NCI-H2029 (cell line): ENCODE data around the gene TYSND1.
"Not testable (repeated sequence)": the region's sequence is repeated elsewhere in the genome, so short reads cannot be mapped to it uniquely, and the experiment has no call there.

Experiments
- DNase-seq: peaks from one replicate; lab custom pipeline; 2025; lab: John Stamatoyannopoulos, UW

Gene TYSND1

GRCh38 chr10:70132098-70133029, 14.1 kb downstream of the TYSND1 start, which contains the start of gene AIFM2:
AIFM2 (minus strand) TSS chr10:70132825; CDS start chr10:70124084, 8,741 bp downstream.
- peak; percentile 33 for DNase-seq

- no peak for DNase-seq
Measured at GRCh38 chr10:70131560-70131937, 15.0 kb downstream of the TYSND1 start.

DNA sequence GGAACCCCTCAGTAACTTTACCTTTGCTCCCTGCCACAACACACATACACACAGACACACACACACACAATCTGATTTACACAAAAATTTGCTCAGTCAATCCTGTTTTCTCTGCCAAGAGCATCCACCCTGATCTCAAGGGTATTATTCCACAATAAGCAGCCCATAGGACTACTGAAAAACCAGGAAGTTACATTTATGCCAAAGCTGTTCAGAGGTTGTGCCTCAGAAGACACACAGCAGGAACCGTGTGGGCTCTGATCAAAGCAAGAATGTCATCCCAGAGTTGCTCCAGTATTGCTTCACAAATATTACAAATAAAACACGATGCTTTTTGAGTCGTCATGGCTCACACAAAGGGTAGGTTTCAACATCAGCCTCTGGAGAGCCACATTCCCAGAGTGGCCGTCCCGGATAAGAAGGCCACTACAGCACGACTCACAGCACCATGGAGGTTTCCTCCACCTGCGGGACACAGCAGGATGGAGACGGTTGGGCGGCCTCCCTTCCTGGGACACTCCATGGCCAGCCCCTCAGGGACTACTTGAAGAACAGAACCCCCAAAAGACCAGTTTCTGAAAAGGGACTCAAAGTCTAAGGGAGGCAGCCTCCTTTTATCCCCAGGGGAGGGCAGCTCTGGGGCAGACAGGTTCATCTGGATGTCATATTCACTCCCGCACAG, 15.5 kb downstream of the TYSND1 start:
- no peak for DNase-seq

DNA sequence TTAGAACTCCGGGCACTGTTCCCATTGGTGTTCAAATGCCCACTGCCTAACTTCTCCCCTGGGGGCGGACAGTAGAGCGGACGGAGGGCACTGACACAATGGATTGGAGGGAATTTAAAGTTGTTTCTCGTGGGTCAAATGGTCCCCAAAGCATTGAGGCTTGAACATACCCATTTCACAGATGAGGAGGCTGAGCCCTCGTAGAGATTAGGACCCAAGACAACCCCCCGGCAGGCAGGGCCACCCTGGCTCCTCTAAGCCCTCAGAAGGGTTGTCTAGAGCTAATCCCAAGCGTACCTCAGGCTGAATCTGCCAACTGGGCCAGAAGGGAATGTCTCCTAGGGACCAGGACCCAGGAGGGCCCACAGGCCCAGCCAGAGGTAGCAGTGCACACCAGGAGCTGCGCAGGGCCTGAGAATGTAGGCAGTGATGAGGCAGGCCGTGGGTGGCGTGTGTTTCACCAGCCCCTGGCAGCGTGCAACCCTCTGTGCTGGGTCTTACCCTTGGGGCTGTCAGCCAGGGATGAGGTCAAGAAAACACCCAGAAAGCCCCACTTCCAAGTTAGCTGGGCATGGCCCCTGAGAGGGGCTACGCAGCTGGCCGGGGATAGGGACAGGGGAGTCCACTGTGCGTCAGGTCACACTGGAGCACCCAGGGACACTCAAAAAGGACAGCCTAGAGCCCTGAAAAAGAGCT, 19.7 kb downstream of the TYSND1 start:
- DNase-seq = no peak

GRCh38 chr10:70125918-70126552, 20.5 kb downstream of the TYSND1 start:
- DNase-seq = no peak

DNA sequence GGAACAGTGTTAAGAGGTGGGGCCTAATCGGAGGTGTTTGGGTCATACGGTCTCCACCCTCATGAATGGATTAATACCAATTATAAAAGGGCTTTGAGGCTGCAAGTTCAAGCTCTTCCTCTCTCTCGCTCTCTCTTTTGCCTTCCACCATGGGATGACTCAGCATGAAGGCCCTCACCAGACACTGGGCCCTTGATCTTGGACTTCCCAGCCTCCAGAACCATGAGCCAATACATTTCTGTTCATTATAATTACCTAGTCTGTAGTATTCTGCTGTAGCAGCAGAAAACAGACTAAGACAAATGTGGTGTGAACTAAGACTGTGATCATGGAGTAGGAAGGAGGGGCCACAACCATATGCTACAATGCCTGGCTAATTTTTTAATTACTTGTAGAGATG, 21.6 kb downstream of the TYSND1 start:
- no peak for DNase-seq

- DNase-seq = no peak
Measured at GRCh38 chr10:70124415-70124814, 22.1 kb downstream of the TYSND1 start.

DNA sequence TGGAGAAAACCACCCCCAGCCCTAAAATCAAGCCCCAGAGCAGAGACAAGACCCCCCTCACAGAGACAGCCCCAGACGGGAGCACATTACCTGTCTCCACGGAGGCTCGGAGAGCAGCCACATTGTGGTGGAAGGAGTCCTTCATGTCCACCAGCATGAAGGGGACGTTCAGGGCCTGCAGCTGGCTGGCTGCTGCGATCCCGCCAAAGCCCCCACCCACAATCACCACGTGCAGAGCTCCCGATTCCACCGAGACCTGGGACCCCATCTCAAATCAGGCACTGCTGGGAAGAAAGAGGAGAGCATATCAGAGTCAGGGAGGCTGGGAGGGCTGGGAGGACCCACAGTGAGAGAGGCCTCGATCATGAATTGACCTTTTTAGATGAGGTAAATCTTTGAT, 22.7 kb downstream of the TYSND1 start:
- DNase-seq = no peak

DNA sequence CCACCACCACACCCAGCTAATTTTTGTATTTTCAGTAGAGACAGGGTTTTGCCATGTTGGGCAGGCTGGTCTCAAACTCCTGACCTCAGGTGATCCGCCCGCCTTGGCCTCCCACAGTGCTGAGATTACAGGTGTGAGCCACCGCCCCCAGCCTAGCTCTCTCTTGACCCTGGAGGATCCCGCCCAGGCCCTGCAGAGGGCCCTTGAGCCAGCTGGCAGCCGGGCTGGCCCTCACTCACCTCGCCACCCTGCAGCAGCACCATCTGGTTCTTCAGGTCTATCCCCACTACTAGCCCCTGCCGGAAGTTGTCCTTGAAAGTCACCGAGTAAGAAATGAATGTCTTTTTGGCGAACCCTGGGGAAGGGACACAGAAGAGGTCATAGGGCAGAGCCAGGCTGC, 23.3 kb downstream of the TYSND1 start:
- DNase-seq = not testable (repeated sequence)

GRCh38 chr10:70122742-70123141, 23.8 kb downstream of the TYSND1 start:
- no peak for DNase-seq

DNA sequence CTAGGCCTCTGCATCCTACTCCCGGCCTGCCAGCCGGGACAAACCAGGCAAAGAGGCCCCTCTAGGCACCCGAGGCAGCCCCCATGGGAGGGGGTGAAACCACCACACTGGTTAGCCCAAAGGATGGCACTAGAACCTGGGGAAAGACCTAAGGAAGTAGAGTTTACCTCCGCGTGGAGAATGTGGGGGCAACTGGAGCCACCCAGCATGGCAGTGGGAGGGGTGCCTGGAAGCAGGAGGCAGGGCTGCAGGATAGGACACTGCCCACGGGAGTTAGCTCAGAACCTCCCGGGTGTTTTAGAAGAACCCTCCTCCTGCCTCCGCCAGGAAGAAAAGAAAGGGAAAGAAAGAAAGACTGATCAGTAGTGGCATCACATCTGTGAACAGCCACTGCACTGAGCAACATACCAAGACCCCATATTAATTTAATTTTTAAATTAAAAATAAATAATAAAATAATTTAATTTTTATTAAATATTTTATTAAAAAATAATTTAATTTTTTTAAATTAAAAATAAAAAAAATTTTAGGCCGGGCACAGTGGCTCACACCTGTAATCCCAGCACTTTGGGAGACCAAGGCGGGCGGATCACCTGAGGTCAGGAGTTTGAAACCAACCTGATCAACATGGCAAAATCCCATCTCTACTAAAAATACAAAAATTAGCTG, 25.1 kb downstream of the TYSND1 start:
- no peak for DNase-seq

DNA sequence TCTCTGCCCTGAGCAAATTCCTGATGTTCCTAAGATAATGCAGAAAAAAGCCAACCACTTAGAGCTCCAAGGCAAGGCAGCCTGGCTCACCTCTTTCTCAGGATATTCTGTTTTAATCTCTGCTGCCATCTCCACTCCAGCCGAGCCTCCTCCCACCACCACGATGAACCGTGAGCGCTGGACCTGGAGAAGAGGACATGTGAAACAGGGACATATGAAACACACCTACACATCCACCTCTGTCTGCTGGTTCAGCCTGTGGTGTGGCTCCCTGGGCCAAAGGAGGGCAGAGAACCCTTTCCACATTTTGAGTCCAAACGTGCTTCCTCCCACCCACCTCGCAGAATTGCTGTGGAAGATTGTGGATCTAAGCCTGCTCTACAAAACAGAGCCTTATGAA, 26.1 kb downstream of the TYSND1 start:
- no peak for DNase-seq

DNA sequence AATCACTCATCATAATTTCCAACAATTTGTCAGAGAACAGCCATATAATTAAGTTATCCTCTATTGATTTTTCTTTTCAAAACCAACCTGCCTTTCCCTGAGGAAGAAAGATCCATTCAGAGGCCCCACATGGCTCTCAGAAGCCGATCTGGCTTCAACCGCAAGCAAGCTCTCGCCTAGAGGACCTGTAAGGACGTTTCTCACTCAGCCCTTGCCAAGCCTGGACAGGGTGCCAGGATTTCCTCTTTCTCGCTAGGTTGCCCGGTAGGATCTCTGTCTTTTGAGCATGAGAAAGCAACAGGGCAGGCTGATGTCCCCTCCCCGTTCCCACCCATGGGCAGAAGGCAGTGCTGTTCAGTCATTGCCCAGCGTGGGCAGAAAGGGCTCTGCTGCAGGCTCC, 26.9 kb downstream of the TYSND1 start:
- no peak for DNase-seq

GRCh38 chr10:70119197-70119596, 27.3 kb downstream of the TYSND1 start:
- no peak for DNase-seq

GRCh38 chr10:70118196-70118595, 28.3 kb downstream of the TYSND1 start:
- no peak for DNase-seq

DNA sequence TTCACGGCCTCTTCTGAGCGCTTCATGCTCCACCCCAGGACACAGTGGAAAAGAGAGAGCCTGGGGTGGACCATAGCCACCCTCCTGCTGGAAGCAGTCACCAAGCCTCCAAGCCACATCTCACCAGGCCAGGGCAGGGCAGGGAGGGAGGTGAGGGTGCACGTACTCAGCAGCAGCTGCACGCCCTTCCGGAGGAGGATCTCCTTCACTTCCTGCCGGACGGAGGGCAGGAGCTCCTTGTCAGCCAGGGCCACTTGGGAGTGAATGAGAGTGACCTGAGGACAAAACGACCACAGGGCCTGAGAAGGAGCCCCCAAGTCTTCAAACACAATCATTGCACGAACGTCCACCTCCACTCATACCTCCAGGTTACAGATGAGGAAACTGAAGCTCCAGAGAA, 28.9 kb downstream of the TYSND1 start:
- DNase-seq = no peak

- peak; percentile 7 for DNase-seq
Measured at GRCh38 chr10:70115948-70116682, 30.4 kb downstream of the TYSND1 start.

DNA sequence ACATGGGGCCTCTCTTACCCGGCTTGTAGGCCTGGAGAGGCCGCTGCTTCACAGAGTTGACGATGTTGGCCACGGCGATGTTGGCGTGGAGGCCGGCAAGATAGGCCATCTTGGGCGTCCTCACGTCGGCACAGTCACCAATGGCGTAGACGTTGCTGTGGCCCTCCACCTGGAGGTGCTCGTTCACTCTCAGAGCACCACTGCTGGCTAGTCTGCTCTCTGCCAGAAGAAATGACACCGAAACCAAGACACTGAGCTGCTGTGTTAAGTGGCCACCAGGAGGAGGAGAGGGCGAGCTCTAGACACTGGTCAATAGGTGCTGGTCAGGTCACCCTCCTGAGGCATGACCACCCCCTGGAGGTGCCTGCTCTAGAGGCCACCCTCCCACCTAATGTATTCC, 31.6 kb downstream of the TYSND1 start:
- no peak for DNase-seq

- DNase-seq = no peak
Measured at GRCh38 chr10:70112071-70112470, 34.4 kb downstream of the TYSND1 start.

DNA sequence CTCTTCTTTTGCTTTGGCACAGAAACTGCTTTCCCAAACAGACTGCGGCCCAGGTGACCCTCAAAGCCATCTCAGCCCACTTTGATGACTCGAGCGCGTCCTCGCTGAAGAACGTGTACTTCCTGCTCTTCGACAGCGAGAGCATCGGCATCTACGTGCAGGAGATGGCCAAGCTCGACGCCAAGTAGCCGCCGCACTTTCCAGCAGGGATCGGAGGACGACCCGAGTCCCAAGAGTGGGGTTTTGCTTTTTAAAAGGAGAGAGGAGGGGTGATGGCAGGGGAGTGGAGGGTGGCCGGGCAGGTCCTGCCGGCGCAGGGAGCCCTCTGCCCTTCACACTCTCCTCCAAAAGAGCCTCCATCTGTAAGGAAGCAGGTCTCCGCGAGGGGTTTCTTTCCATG, 35.0 kb downstream of the TYSND1 start:
- DNase-seq = no peak
